GM18907 (cell line): ENCODE measurements around the gene INPP5D.
"Not testable (repeated sequence)": the region's sequence is repeated elsewhere in the genome, so short reads cannot be mapped to it uniquely, and the experiment has no call there.

ENCODE experiments used
- ATAC-seq: cut with Tn5 transposase; IDR thresholded peaks from one replicate; pipeline ENCODE4 v1.9.1; 2021; ENCODE audit warnings: mild to moderate bottlenecking, moderate library complexity; ENCODE audit not compliant: unreplicated experiment

INPP5D gene

DNA sequence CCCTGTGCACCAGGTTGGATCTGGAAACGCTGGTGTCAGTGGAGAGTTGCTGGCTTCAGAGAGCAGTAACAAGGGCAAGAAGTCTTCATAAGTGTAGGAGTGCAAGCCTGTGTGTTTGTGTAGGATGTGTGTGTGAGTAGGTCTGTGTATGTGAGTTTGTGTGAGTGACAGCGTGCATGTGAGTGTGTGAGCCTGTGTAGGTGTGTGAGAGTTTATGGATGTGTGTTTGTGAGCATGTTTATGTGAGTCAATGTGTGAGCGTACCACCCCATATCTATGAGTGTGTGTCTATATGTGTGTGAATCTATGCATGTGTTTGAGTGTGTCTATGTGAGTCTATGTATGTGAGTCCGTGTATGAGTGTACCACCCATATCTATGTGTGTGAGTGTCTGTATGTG, 104.8 kb downstream of the INPP5D start:
- ATAC-seq, result no peak

- ATAC-seq, result no peak
Observed at GRCh38 chr2:233165543-233165894, 105.4 kb downstream of the INPP5D start.

- ATAC-seq, result no peak
Observed at GRCh38 chr2:233165895-233166661, 105.9 kb downstream of the INPP5D start.

GRCh38 chr2:233168445-233168844, 108.3 kb downstream of the INPP5D start:
- no peak for ATAC-seq

GRCh38 chr2:233168919-233169318, 108.8 kb downstream of the INPP5D start:
- no peak for ATAC-seq

- ATAC-seq, result no peak
Observed at GRCh38 chr2:233171344-233171743, 111.2 kb downstream of the INPP5D start.

DNA sequence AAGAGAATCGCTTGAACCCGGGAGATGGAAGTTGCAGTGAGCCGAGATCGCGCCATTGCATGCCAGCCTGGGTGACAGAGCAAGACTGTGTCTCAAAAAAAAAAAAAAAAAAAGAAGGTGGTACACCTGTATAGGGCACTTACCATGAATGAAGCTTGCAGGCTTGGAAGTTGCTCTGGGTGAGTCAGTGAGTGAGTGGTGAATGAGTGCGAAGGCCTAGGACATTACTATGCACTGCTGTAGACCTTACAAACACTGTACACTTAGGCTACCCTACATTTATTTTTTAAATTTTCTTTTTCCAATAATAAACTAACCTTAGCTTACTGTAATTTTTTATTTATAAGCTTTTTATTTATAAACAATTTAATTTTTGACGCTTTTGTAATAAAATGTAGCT, 113.0 kb downstream of the INPP5D start:
- no peak for ATAC-seq

GRCh38 chr2:233174137-233174536, 114.0 kb downstream of the INPP5D start:
- no peak for ATAC-seq

DNA sequence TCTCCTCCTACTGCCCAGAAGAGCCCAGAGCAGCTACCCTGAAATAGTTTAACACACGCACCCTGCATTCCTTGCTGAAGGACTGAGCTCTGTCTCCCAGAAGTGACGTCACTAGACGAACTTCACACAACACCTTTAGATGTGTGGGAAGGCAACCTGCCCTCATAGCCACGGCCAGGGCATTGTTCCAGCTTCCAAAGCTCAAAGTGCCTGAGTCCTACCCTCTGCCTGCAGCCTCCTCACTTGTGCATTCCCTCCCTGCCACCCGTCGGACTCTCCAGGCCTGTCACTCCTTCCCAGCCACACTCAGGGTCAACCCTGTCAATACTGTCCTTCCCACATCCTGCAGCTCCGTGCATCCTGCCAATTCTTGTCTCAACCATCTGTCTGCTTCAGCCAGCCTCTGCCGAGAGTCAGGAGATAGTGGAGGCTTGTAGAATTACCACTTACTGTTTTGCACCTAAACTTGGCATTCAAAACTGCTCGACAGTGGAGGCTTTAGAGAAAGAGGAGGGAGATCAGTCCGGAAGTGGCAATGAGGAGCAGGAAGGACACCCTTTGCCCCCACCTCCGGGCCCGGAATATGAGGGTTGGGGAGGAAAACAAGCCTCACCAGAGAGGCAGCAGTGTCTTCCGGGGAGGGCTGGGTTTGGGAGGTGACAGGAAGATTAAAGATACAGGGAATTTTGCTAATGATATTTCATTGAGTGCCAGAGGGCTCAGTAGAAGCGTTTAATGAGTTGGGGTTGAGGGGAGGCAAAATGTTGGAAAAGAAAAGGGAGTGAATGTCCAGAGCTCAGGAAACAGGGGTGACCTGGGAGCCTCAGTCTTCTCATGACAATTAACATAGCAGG, 119.1 kb downstream of the INPP5D start:
- no peak for ATAC-seq

DNA sequence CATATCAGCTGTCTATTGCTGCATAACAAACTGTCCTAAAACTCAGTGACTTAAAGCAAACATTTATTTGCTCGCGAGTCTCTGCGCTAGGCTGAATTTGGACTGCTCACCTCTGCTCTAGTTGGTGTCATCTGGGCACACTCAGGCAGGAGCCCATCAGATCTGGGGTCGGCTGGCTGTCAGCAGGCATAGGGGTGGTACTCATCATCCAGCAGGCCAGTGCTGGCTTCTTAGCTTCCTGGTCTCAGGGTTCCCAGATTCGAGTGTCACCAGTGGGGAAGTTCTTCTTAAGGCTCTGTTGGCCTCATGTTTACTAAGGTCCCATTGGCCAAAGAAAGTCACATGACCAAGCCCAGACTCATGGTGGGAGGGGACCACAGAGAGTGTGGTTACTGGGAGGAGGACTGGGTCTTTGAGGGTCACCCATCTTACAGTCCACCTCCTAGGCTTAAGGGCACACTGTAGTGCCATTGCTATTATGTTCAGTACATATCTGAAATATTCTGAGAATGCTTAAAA, 119.8 kb downstream of the INPP5D start:
- no peak for ATAC-seq

- ATAC-seq, result no peak
Observed at GRCh38 chr2:233183869-233184418, 123.8 kb downstream of the INPP5D start.

DNA sequence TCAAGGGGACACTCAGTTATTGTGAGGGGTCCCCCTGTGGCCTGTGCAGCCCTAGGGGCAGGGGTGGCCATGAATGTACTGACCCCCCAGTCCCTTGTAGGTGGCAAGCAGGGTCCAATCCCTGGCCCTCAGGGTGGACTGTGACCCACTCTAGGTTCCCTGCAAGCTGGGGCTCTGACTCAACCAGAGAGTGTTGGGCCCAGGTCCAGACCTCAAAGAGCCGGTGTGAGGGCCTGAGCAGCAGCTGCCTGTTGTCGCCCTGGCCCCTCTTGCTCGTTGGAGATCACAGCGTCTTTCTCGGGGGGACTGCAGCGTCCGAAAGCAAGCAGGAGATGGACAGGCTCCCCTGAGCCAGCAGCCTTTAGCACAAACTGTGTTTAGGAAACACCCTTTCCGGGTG, 124.5 kb downstream of the INPP5D start:
- no peak for ATAC-seq

GRCh38 chr2:233185330-233185729, 125.2 kb downstream of the INPP5D start:
- no peak for ATAC-seq

DNA sequence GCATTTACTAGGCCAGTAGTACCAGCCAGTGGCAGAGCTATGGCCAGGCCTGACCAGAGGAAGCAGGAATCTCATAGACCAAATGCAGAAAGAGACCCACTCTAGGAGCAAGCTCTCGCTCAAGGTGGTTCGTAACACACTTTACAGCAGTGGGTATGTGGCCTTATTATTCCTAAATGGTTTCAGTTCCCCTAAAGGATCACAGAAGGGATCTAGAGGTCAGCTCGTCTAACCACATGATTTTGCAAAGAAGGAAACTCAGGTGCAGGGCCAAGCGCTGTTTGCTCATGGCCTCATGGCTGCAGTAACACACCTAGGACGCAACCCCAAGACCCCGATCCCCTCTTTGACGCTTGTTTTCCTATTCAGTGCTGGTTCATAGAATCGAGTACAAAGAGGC, 125.8 kb downstream of the INPP5D start:
- ATAC-seq, result no peak

DNA sequence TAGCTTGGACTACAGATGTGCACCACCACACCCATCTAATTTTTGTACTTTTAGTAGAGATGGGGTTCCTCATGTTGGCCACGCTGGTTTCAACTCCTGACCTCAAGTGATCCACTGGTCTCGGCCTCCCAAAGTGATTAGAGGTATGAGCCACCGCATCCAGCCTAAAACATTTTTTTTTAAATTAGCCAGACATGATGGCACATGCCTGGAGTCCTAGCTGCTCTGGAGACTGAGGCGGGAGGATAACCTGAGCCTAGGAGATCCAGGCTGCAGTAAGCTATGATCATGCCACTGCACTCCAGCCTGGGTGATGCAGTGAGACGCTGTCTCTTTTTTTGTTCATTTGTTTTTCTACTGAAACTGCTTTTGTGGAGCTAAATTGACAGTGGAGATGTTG, 126.7 kb downstream of the INPP5D start:
- no peak for ATAC-seq

DNA sequence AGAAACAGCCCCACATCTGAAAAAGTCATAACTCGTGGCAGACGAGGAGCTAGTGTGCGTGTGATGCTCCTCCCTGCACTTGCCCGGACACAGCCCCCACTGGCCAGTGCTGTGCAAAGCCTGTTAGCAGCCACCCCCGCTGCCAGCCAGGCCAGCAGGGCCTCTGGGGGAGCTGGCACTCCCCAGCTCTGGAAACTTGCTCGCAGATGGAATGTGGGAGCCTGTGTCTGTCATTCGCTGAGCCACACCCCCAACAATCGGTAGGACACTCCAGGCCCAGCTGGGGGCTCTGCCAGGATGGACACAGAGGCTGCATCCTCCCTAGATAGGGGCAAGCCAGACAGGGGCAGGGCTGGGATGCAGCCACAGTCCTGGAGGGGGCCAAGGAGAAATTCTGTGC, 128.9 kb downstream of the INPP5D start:
- ATAC-seq, result no peak

GRCh38 chr2:233191016-233191415, 130.9 kb downstream of the INPP5D start:
- not testable (repeated sequence) for ATAC-seq

- no peak for ATAC-seq
Observed at GRCh38 chr2:233193738-233194137, 133.6 kb downstream of the INPP5D start.

GRCh38 chr2:233195027-233195426, 134.9 kb downstream of the INPP5D start:
- no peak for ATAC-seq

GRCh38 chr2:233197022-233197421, 136.9 kb downstream of the INPP5D start:
- no peak for ATAC-seq

- no peak for ATAC-seq
Observed at GRCh38 chr2:233198026-233198425, 137.9 kb downstream of the INPP5D start.

- no peak for ATAC-seq
Observed at GRCh38 chr2:233199870-233200269, 139.7 kb downstream of the INPP5D start.
